NCI-H2029 treated with DMSO at 0.1 percent for 48 hours (cell line): Measurements from ENCODE around the gene SPRED2.

Experiments used
- DNase-seq: peaks from one replicate; lab custom pipeline; 2025; lab: John Stamatoyannopoulos, UW

SPRED2 gene

GRCh38 chr2:65432227-65433190 lies at the start of gene SPRED2:
SPRED2 (minus strand) TSS chr2:65432599; CDS start chr2:65431987, 612 bp downstream.
- peak; percentile 73 for DNase-seq

GRCh38 chr2:65481961-65482360 lies 49.6 kb upstream of the SPRED2 start:
- DNase-seq: no peak

- no peak for DNase-seq
Measured at GRCh38 chr2:65479524-65479923, 47.1 kb upstream of the SPRED2 start.

GRCh38 chr2:65478498-65479135 lies 46.2 kb upstream of the SPRED2 start:
- no peak for DNase-seq

- DNase-seq: no peak
Measured at GRCh38 chr2:65477590-65477989, 45.2 kb upstream of the SPRED2 start.

GRCh38 chr2:65476778-65477177 lies 44.4 kb upstream of the SPRED2 start:
- no peak for DNase-seq

GRCh38 chr2:65475000-65475399 lies 42.6 kb upstream of the SPRED2 start:
- no peak for DNase-seq

- DNase-seq: no peak
Measured at GRCh38 chr2:65473045-65473444, 40.6 kb upstream of the SPRED2 start.

- DNase-seq: no peak
Measured at GRCh38 chr2:65471409-65471808, 39.0 kb upstream of the SPRED2 start.

- no peak for DNase-seq
Measured at GRCh38 chr2:65466551-65466950, 34.2 kb upstream of the SPRED2 start.

- DNase-seq: no peak
Measured at GRCh38 chr2:65465857-65466256, 33.5 kb upstream of the SPRED2 start.

GRCh38 chr2:65465124-65465523 lies 32.7 kb upstream of the SPRED2 start:
- no peak for DNase-seq

- DNase-seq: no peak
Measured at GRCh38 chr2:65464604-65465003, 32.2 kb upstream of the SPRED2 start.

GRCh38 chr2:65458999-65459398 lies 26.6 kb upstream of the SPRED2 start:
- no peak for DNase-seq

GRCh38 chr2:65456886-65457285 lies 24.5 kb upstream of the SPRED2 start:
- DNase-seq: no peak

- no peak for DNase-seq
Measured at GRCh38 chr2:65456064-65456463, 23.7 kb upstream of the SPRED2 start.

GRCh38 chr2:65453916-65454315 lies 21.5 kb upstream of the SPRED2 start:
- no peak for DNase-seq

- no peak for DNase-seq
Measured at GRCh38 chr2:65452150-65452895, 19.9 kb upstream of the SPRED2 start.

- DNase-seq: no peak
Measured at GRCh38 chr2:65450810-65451209, 18.4 kb upstream of the SPRED2 start.

- no peak for DNase-seq
Measured at GRCh38 chr2:65450393-65450792, 18.0 kb upstream of the SPRED2 start.

GRCh38 chr2:65443509-65444186 lies 11.2 kb upstream of the SPRED2 start:
- DNase-seq: no peak

GRCh38 chr2:65442420-65443020 lies 10.1 kb upstream of the SPRED2 start:
- DNase-seq: no peak
